SK-N-SH (cell line): ENCODE measurements around the gene CELSR1.

Experiments
- CHD2 ChIP-seq: fragments of 150-350 bp; IDR thresholded peaks from 2 replicates; pipeline ENCODE4 v1.6.1; 2018; ENCODE audit warnings: low read length; ENCODE audit not compliant: partially characterized antibody
- EP300 ChIP-seq, 2 experiments: IDR thresholded peaks; 2 replicates each; pipeline versions ENCODE4 v1.4.0 to v1.6.1; 2012; ENCODE audit warnings: borderline replicate concordance in 1 of 2, low read depth in 1 of 2, low read length in 1 of 2
- EZH2phosphoT487 ChIP-seq: fragments of 200-600 bp; sonication (generic); IDR thresholded peaks from 2 replicates; pipeline ENCODE4 v1.6.1; 2017; ENCODE audit warnings: low read depth, mixed run types, mild to moderate bottlenecking, antibody characterized with exemption, moderate library complexity, borderline replicate concordance
- GABPA ChIP-seq: IDR thresholded peaks from 2 replicates; pipeline ENCODE4 v1.4.0; 2012; ENCODE audit warnings: low read depth, mild to moderate bottlenecking
- NFIC ChIP-seq: IDR thresholded peaks from 2 replicates; pipeline ENCODE4 v1.4.0; 2012; ENCODE audit warnings: borderline replicate concordance
- POLR2AphosphoS5 ChIP-seq: IDR thresholded peaks from 2 replicates; pipeline ENCODE4 v1.6.1; 2012; ENCODE audit warnings: low read depth, low read length
- RAD21 ChIP-seq: IDR thresholded peaks from 2 replicates; pipeline ENCODE4 v1.6.1; 2012; ENCODE audit warnings: mild to moderate bottlenecking, low read length
- TF ChIP-seq, protein P1 (sequence below): fragments of 150-350 bp; IDR thresholded peaks from 2 replicates; pipeline ENCODE4 v1.6.1; 2016; ENCODE audit warnings: mild to moderate bottlenecking, low read depth, low read length
- TF ChIP-seq, protein P2 (sequence below): fragments of 200-600 bp; sonication (generic); IDR thresholded peaks from 2 replicates; pipeline ENCODE4 v1.6.1; 2017; ENCODE audit warnings: antibody characterized with exemption, mild to moderate bottlenecking, moderate library complexity
- TF ChIP-seq, protein P3 (sequence below): fragments of 150-350 bp; IDR thresholded peaks from 2 replicates; pipeline ENCODE4 v1.6.1; 2017; ENCODE audit warnings: antibody characterized with exemption, low read length, low read depth, borderline replicate concordance

DNA sequence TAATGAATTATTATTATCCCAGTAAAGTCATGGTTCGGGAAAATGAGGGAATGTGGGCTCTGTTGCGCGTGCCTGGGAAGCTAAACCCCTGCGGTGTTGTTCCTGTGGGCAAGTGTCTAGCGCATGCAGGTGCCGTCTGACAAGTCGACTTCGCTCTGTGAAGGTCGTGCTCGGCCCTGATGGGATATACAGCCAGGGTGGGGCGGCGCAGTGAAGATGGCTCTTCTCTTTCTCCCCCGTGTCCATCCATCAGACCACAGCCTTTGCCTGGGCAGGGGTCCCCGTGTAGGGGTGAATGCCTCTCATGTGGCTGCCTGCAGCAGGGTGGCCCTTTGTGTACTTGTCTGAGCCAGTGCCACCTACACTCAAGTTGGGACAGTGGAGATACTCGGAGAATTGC lies 214.7 kb downstream of the CELSR1 start:
- TF ChIP-seq POLR2AphosphoS5, result no peak
- TF ChIP-seq NFIC, result no peak
- TF ChIP-seq, protein P1, sequence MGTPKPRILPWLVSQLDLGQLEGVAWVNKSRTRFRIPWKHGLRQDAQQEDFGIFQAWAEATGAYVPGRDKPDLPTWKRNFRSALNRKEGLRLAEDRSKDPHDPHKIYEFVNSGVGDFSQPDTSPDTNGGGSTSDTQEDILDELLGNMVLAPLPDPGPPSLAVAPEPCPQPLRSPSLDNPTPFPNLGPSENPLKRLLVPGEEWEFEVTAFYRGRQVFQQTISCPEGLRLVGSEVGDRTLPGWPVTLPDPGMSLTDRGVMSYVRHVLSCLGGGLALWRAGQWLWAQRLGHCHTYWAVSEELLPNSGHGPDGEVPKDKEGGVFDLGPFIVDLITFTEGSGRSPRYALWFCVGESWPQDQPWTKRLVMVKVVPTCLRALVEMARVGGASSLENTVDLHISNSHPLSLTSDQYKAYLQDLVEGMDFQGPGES, result no peak
- TF ChIP-seq CHD2, result no peak
- TF ChIP-seq EP300 (IDR thresholded peaks at IDR 0.05; ENCODE audit: borderline replicate concordance in 1 of 2, low read depth in 1 of 2, low read length in 1 of 2), result no peak
- no peak for TF ChIP-seq EZH2phosphoT487
- TF ChIP-seq, protein P2, sequence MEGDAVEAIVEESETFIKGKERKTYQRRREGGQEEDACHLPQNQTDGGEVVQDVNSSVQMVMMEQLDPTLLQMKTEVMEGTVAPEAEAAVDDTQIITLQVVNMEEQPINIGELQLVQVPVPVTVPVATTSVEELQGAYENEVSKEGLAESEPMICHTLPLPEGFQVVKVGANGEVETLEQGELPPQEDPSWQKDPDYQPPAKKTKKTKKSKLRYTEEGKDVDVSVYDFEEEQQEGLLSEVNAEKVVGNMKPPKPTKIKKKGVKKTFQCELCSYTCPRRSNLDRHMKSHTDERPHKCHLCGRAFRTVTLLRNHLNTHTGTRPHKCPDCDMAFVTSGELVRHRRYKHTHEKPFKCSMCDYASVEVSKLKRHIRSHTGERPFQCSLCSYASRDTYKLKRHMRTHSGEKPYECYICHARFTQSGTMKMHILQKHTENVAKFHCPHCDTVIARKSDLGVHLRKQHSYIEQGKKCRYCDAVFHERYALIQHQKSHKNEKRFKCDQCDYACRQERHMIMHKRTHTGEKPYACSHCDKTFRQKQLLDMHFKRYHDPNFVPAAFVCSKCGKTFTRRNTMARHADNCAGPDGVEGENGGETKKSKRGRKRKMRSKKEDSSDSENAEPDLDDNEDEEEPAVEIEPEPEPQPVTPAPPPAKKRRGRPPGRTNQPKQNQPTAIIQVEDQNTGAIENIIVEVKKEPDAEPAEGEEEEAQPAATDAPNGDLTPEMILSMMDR, result no peak
- no peak for TF ChIP-seq GABPA
- no peak for TF ChIP-seq RAD21
- TF ChIP-seq, protein P3, sequence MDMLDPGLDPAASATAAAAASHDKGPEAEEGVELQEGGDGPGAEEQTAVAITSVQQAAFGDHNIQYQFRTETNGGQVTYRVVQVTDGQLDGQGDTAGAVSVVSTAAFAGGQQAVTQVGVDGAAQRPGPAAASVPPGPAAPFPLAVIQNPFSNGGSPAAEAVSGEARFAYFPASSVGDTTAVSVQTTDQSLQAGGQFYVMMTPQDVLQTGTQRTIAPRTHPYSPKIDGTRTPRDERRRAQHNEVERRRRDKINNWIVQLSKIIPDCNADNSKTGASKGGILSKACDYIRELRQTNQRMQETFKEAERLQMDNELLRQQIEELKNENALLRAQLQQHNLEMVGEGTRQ, result no peak
